Endothelial cell of umbilical vein (primary cell): ENCODE measurements around the gene SPON1. TPM values are rescaled to one million over a fixed set of nuclear protein-coding genes. Genes with fewer than 3 reads are reported as not detected.

ENCODE experiments used
- BruUV-seq: library from RNA; stranded (reverse); fragments of 400-500 nt; replicated peaks from 2 replicates; lab custom pipeline; 2021; lab: Mats Ljungman, UMichigan
- CTCF ChIA-PET: fragments of 300-600, 350-600 bp; sonication (Branson Sonifier 250); formaldehyde crosslinking; loops from one replicate; lab custom pipeline; 2021; ENCODE audit warnings: antibody characterized with exemption, inconsistent platforms; lab: Charles Lee
- POLR2A ChIA-PET: fragments of 300-600, 350-600 bp; sonication (Branson Sonifier 250); formaldehyde crosslinking; loops from one replicate; lab custom pipeline; 2021; ENCODE audit warnings: antibody characterized with exemption, inconsistent platforms; lab: Charles Lee
- DNase-seq: peaks from one replicate; pipeline ENCODE4 v3.0.0-alpha.2; 2011; ENCODE audit warnings: low read depth, low spot score
- FAIRE-seq: peaks from 2 replicates; lab custom pipeline; 2011; peaks lifted over from hg19 to GRCh38; lab: Jason Lieb, UNC
- H2AFZ ChIP-seq: 2 replicates; pipeline ENCODE4 v1.6.0; 2012; ENCODE audit warnings: low read depth, low read length, control low read depth, inconsistent platforms
- H3K27ac ChIP-seq: 2 replicates; pipeline ENCODE4 v1.5.1; 2011; ENCODE audit warnings: low read depth, mild to moderate bottlenecking, control low read depth, low read length, moderate library complexity; ENCODE audit not compliant: insufficient read depth
- H3K27me3 ChIP-seq, 2 experiments: 2 replicates each; pipeline versions ENCODE4 v1.6.0 to v1.6.1; 2011; ENCODE audit warnings: low read length in 2 of 2, mixed read lengths in 1 of 2; ENCODE audit not compliant: control insufficient read depth in 2 of 2, insufficient read depth in 2 of 2
- H3K36me3 ChIP-seq, 2 experiments: 2 replicates in 1 of 2; 3 replicates in 1 of 2; pipeline ENCODE4 v1.5.1; 2011; ENCODE audit warnings: low read length in 2 of 2, mild to moderate bottlenecking in 1 of 2, moderate library complexity in 1 of 2; ENCODE audit not compliant: control insufficient read depth in 2 of 2, insufficient read depth in 2 of 2; ENCODE audit errors: extremely low read depth in 1 of 2
- H3K4me1 ChIP-seq: 3 replicates; pipeline ENCODE4 v1.5.1; 2011; ENCODE audit warnings: mild to moderate bottlenecking, low read length; ENCODE audit not compliant: control insufficient read depth, insufficient read depth; ENCODE audit errors: extremely low read depth
- H3K4me2 ChIP-seq: 2 replicates; pipeline ENCODE4 v1.6.1; 2011; ENCODE audit warnings: low read length, control low read depth, mixed read lengths; ENCODE audit not compliant: insufficient read depth
- H3K4me3 ChIP-seq, 3 experiments: fragments of 200-600 bp in 1 of 3; sonication (generic), shearing (Covaris generic) in 1 of 3; replicated peaks in 1 of 3; 2 replicates each; pipeline ENCODE4 v1.5.1; 2011 to 2016; ENCODE audit warnings: control low read depth in 3 of 3, low read length in 3 of 3, mild to moderate bottlenecking in 2 of 3, inconsistent platforms in 1 of 3, low read depth in 1 of 3, moderate library complexity in 1 of 3; ENCODE audit not compliant: insufficient read depth in 1 of 3
- H3K79me2 ChIP-seq: 2 replicates; pipeline ENCODE4 v1.6.0; 2012; ENCODE audit warnings: low read length, inconsistent platforms; ENCODE audit not compliant: control insufficient read depth, insufficient read depth
- H3K9ac ChIP-seq: replicated peaks from 2 replicates; pipeline ENCODE3; 2011; ENCODE audit warnings: low read length, control low read depth; ENCODE audit not compliant: insufficient read depth; ENCODE audit errors: extremely low read depth
- H3K9me1 ChIP-seq: replicated peaks from 3 replicates; pipeline ENCODE4 v1.6.0; 2011; ENCODE audit warnings: mild to moderate bottlenecking, low read length; ENCODE audit not compliant: control insufficient read depth, insufficient read depth; ENCODE audit errors: extremely low read depth
- H3K9me3 ChIP-seq: replicated peaks from 2 replicates; pipeline ENCODE4 v1.5.1; 2012; ENCODE audit warnings: low read length, inconsistent platforms; ENCODE audit not compliant: control insufficient read depth, insufficient read depth
- H4K20me1 ChIP-seq: replicated peaks from 2 replicates; pipeline ENCODE3; 2011; ENCODE audit warnings: mild to moderate bottlenecking, low read length; ENCODE audit not compliant: control insufficient read depth, insufficient read depth; ENCODE audit errors: extremely low read depth
- CTCF ChIP-seq, 2 donors: IDR thresholded peaks; 1 replicate in 1 of 2; 2 replicates in 1 of 2; pipeline ENCODE4 v1.5.1; 2011; ENCODE audit warnings: low read length in 2 of 2, mild to moderate bottlenecking in 2 of 2, moderate library complexity in 2 of 2, control low read depth in 1 of 2, inconsistent platforms in 1 of 2, low read depth in 1 of 2; ENCODE audit not compliant: insufficient read depth in 1 of 2; ENCODE audit errors: extremely low read depth in 1 of 2
- EZH2 ChIP-seq: IDR thresholded peaks from 2 replicates; pipeline ENCODE4 v1.6.1; 2012; ENCODE audit warnings: borderline replicate concordance, low read depth, mild to moderate bottlenecking, moderate library complexity, low read length, inconsistent platforms; ENCODE audit not compliant: severe bottlenecking
- FOS ChIP-seq: IDR thresholded peaks from 2 replicates; pipeline ENCODE4 v1.6.1; 2011; ENCODE audit warnings: mild to moderate bottlenecking, low read length, moderate library complexity, borderline replicate concordance; ENCODE audit not compliant: insufficient read depth
- GATA2 ChIP-seq: IDR thresholded peaks from 2 replicates; pipeline ENCODE4 v1.7.0; 2011; ENCODE audit warnings: low read depth, mild to moderate bottlenecking, moderate library complexity, mixed read lengths, low read length; ENCODE audit not compliant: insufficient read length, insufficient read depth
- JUN ChIP-seq: IDR thresholded peaks from 2 replicates; pipeline ENCODE4 v1.6.1; 2011; ENCODE audit warnings: borderline replicate concordance, low read depth; ENCODE audit not compliant: insufficient read length, insufficient read depth
- MYC ChIP-seq: IDR thresholded peaks from one replicate; pipeline ENCODE4 v1.6.1; 2011; ENCODE audit warnings: mild to moderate bottlenecking, low read depth, low read length
- POLR2A ChIP-seq: IDR thresholded peaks from 2 replicates; pipeline ENCODE4 v1.6.1; 2012; ENCODE audit warnings: low read depth, mild to moderate bottlenecking, control low read depth, low read length
- POLR2AphosphoS5 ChIP-seq: IDR thresholded peaks from 2 replicates; pipeline ENCODE4 v1.6.1; 2012; ENCODE audit warnings: low read depth, mild to moderate bottlenecking, control low read depth, low read length, moderate library complexity; ENCODE audit not compliant: insufficient read depth
- dilution Hi-C: fragments of 300-500 bp; cut with MboI; formaldehyde crosslinking; loops from one replicate; pipeline ENCODE4 v1.15.0; 2019; ENCODE audit warnings: low sequenced_read_pairs; ENCODE audit not compliant: extremely low pct_ligation_motif_present
- intact Hi-C: fragments of 100-400 bp; cut with micrococcal nuclease; formaldehyde crosslinking; loops from one replicate; pipeline ENCODE4 v1.10.0; 2022
- polyA plus RNA-seq, 4 experiments: library from polyadenylated mRNA; depleted of rRNA in 3 of 4; stranded (reverse) in 3 of 4; unstranded in 1 of 4; fragments of >200 nt; gene quantifications; 2 replicates each; pipeline versions ENCODE4 v1.2.1 to v1.2.3, GENCODE V29; 2011 to 2012; ENCODE audit warnings: missing spikeins in 1 of 4
- total RNA-seq: library from RNA; stranded (reverse); gene quantifications from 2 replicates; pipeline ENCODE4 v1.2.3, GENCODE V29; 2021
- TF ChIP-seq, protein P1 (sequence below): IDR thresholded peaks from 2 replicates; pipeline ENCODE4 v1.6.1; 2011; ENCODE audit not compliant: insufficient read depth, insufficient read length

SPON1 gene
- total and polyA plus RNA-seq, 2 donors (not counting 3 experiments of a cell fraction or from before 2014, with no cell fraction given): 0.31 TPM; not detected in 1

DNA sequence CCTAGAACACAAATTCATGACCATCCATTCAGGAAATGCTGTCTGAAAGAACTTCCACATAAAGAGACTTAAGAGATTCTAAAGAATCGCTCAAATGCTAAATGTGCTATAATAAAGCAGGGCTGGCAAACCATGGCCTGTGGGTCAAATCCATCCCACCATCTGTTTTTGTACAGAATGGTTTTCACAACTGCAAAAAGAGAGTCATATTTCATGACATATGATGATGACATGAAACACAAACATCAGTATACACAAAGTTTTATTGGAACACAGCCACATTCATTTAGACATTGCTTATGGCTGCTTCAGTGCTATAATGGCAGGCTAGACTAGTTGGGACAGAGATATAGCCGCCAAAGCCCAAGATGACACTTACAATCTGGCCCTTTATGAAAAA lies 311.4 kb downstream of the SPON1 start:
- H3K79me2 ChIP-seq: no peaks in the 10 kb centered on the region
- H3K4me1 ChIP-seq: no peaks in the 10 kb centered on the region
- H3K9ac ChIP-seq: no peak overlapping the region
- CTCF ChIA-PET: no interaction called here
- intact Hi-C loops: no loop called here
- H3K4me2 ChIP-seq: no peak overlapping the region
- H4K20me1 ChIP-seq: no peaks in the 10 kb centered on the region
- no peaks in the 10 kb centered on the region for H3K9me1 ChIP-seq
- DNase-seq (no peak), FAIRE-seq (no peak)
- BruUV-seq: no TSS peak
- TF ChIP-seq POLR2A (no peak), CTCF (IDR thresholded peaks at IDR 0.05; ENCODE audit: extremely low read depth in 1 of 2, insufficient read depth in 1 of 2, low read depth in 1 of 2, low read length in 2 of 2) (no peak), POLR2AphosphoS5 (no peak), MYC (no peak), EZH2 (no peak), GATA2 (no peak), FOS (no peak), JUN (no peak)
- TF ChIP-seq, protein P1, sequence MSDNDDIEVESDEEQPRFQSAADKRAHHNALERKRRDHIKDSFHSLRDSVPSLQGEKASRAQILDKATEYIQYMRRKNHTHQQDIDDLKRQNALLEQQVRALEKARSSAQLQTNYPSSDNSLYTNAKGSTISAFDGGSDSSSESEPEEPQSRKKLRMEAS: no peak
- no peak overlapping the region for H3K4me3 ChIP-seq
- peaks cover 0 to 2% of the 10 kb centered on the region in 2 experiments for H3K36me3 ChIP-seq
- H3K9me3 ChIP-seq: no peaks in the 10 kb centered on the region
- H2AFZ ChIP-seq: no peak overlapping the region
- H3K27me3 ChIP-seq: no peaks in the 10 kb centered on the region
- no peak overlapping the region for H3K27ac ChIP-seq
- dilution Hi-C loops: no loop called here
- POLR2A ChIA-PET: no interaction called here
